IMR-90 (cell line): ENCODE measurements around the gene CLASP1. TPM values are rescaled to one million over a fixed set of nuclear protein-coding genes. Genes with fewer than 3 reads are reported as not detected.

Experiments
- ATAC-seq: fragments of 200-7000 bp; cut with Tn5 transposase; 2 replicates; pipeline ENCODE4 v1.9.1; 2020; ENCODE audit warnings: low read depth, mild to moderate bottlenecking, moderate library complexity
- BruUV-seq: library from RNA; stranded (reverse); fragments of 400-500 nt; replicated peaks from 2 replicates; lab custom pipeline; 2021; lab: Mats Ljungman, UMichigan
- CTCF ChIA-PET: fragments of 300-600 bp; formaldehyde crosslinking; extraction: SDS; loops from one replicate; lab custom pipeline; 2021; ENCODE audit warnings: antibody characterized with exemption; lab: Yijun Ruan, JAX
- POLR2A ChIA-PET: fragments of 300-600 bp; sonication (Branson Sonifier 250); formaldehyde crosslinking; loops from one replicate; lab custom pipeline; 2022; ENCODE audit warnings: antibody characterized with exemption; ENCODE audit not compliant: unreplicated experiment; lab: Charles Lee
- DNase-seq: peaks from one replicate; pipeline ENCODE4 v3.0.0; 2013
- H2AFZ ChIP-seq: replicated peaks from 2 replicates; pipeline ENCODE3; 2013; ENCODE audit warnings: low read length, mild to moderate bottlenecking; ENCODE audit not compliant: poor library complexity
- H2AK5ac ChIP-seq: 2 replicates; pipeline ENCODE4 v1.6.1; 2013; ENCODE audit warnings: low read depth, low read length, inconsistent platforms
- H2AK9ac ChIP-seq: replicated peaks from 2 replicates; pipeline ENCODE3; 2013; ENCODE audit warnings: mild to moderate bottlenecking, low read depth, low read length, moderate library complexity; ENCODE audit not compliant: poor library complexity
- H2BK120ac ChIP-seq: 2 replicates; pipeline ENCODE4 v1.6.1; 2013; ENCODE audit warnings: low read depth, low read length, inconsistent platforms
- H2BK15ac ChIP-seq: 3 replicates; pipeline ENCODE4 v1.6.1; 2013; ENCODE audit warnings: low read depth, low read length, inconsistent platforms
- H2BK20ac ChIP-seq: 2 replicates; pipeline ENCODE4 v1.6.1; 2013; ENCODE audit warnings: low read depth, mild to moderate bottlenecking, inconsistent platforms, low read length, moderate library complexity
- H2BK5ac ChIP-seq: 2 replicates; pipeline ENCODE4 v1.6.1; 2013; ENCODE audit warnings: mild to moderate bottlenecking, low read depth, low read length, inconsistent platforms; ENCODE audit not compliant: poor library complexity, severe bottlenecking
- H3K14ac ChIP-seq: replicated peaks from 2 replicates; pipeline ENCODE4 v1.6.1; 2013; ENCODE audit warnings: low read depth, low read length, inconsistent platforms
- H3K18ac ChIP-seq: 2 replicates; pipeline ENCODE4 v1.6.1; 2013; ENCODE audit warnings: low read depth, low read length, control low read depth
- H3K23ac ChIP-seq: 2 replicates; pipeline ENCODE4 v1.6.1; 2013; ENCODE audit warnings: low read depth, low read length, inconsistent platforms
- H3K27ac ChIP-seq: 2 replicates; pipeline ENCODE4 v1.5.1; 2013; ENCODE audit warnings: mild to moderate bottlenecking, control low read depth, low read length; ENCODE audit not compliant: insufficient read depth
- H3K27me3 ChIP-seq: 2 replicates; pipeline ENCODE4 v1.6.1; 2013; ENCODE audit warnings: low read length; ENCODE audit not compliant: control insufficient read depth, insufficient read depth
- H3K36me3 ChIP-seq: 2 replicates; pipeline ENCODE4 v1.6.1; 2013; ENCODE audit warnings: low read length, mixed read lengths; ENCODE audit not compliant: control insufficient read depth, insufficient read depth
- H3K4ac ChIP-seq: 2 replicates; pipeline ENCODE4 v1.6.1; 2013; ENCODE audit warnings: low read depth, low read length, inconsistent platforms
- H3K4me1 ChIP-seq: 2 replicates; pipeline ENCODE4 v1.6.1; 2013; ENCODE audit warnings: low read length, mixed read lengths; ENCODE audit not compliant: control insufficient read depth, insufficient read depth
- H3K4me2 ChIP-seq: 2 replicates; pipeline ENCODE4 v1.6.1; 2013; ENCODE audit warnings: low read depth, mild to moderate bottlenecking, control low read depth, low read length, moderate library complexity
- H3K4me3 ChIP-seq: 2 replicates; pipeline ENCODE4 v1.5.1; 2013; ENCODE audit warnings: low read depth, mild to moderate bottlenecking, control low read depth, low read length, moderate library complexity; ENCODE audit not compliant: insufficient read depth
- H3K56ac ChIP-seq: 2 replicates; pipeline ENCODE4 v1.6.1; 2013; ENCODE audit warnings: low read length, inconsistent platforms; ENCODE audit not compliant: insufficient read depth; ENCODE audit errors: extremely low read depth
- H3K79me1 ChIP-seq, 2 experiments: 2 replicates each; pipeline ENCODE4 v1.6.1; 2013; ENCODE audit warnings: low read length in 2 of 2, inconsistent platforms in 1 of 2, low read depth in 1 of 2
- H3K9ac ChIP-seq: 2 replicates; pipeline ENCODE4 v1.6.1; 2013; ENCODE audit warnings: low read depth, low read length, control low read depth
- H3K9me1 ChIP-seq: 2 replicates; pipeline ENCODE4 v1.6.1; 2013; ENCODE audit warnings: low read length, inconsistent platforms; ENCODE audit not compliant: insufficient read depth
- H3K9me3 ChIP-seq: 2 replicates; pipeline ENCODE4 v1.6.1; 2013; ENCODE audit warnings: low read length; ENCODE audit not compliant: control insufficient read depth, insufficient read depth
- H4K20me1 ChIP-seq: 2 replicates; pipeline ENCODE4 v1.6.1; 2013; ENCODE audit warnings: low read length, inconsistent platforms; ENCODE audit not compliant: insufficient read depth
- H4K5ac ChIP-seq: 2 replicates; pipeline ENCODE4 v1.6.1; 2013; ENCODE audit warnings: mild to moderate bottlenecking, low read depth, low read length, control low read depth
- H4K8ac ChIP-seq, 2 experiments: 2 replicates each; pipeline ENCODE4 v1.6.1; 2013; ENCODE audit warnings: low read depth in 2 of 2, low read length in 2 of 2, control low read depth in 1 of 2, inconsistent platforms in 1 of 2
- H4K91ac ChIP-seq: 2 replicates; pipeline ENCODE4 v1.6.1; 2013; ENCODE audit warnings: low read depth, low read length, inconsistent platforms; ENCODE audit not compliant: insufficient read depth
- BHLHE40 ChIP-seq: fragments of 150-350 bp; IDR thresholded peaks from 2 replicates; pipeline ENCODE4 v1.6.1; 2016; ENCODE audit warnings: mild to moderate bottlenecking, low read depth, low read length
- CEBPB ChIP-seq: IDR thresholded peaks from 2 replicates; pipeline ENCODE4 v1.6.1; 2012; ENCODE audit warnings: low read depth, low read length, improper control_type of control experiment
- CHD1 ChIP-seq: IDR thresholded peaks from 2 replicates; pipeline ENCODE4 v1.6.1; 2012; ENCODE audit warnings: low read depth, low read length, improper control_type of control experiment
- ELK1 ChIP-seq: fragments of 150-350 bp; IDR thresholded peaks from 2 replicates; pipeline ENCODE4 v1.6.1; 2016; ENCODE audit warnings: low read depth, mild to moderate bottlenecking, low read length, moderate library complexity, borderline replicate concordance
- MAFK ChIP-seq: IDR thresholded peaks from 2 replicates; pipeline ENCODE4 v1.6.1; 2012; ENCODE audit warnings: low read depth, low read length, improper control_type of control experiment
- MAZ ChIP-seq: IDR thresholded peaks from 2 replicates; pipeline ENCODE4 v1.6.1; 2012; ENCODE audit warnings: low read depth, mild to moderate bottlenecking, low read length, improper control_type of control experiment, moderate library complexity, borderline replicate concordance
- MXI1 ChIP-seq: IDR thresholded peaks from 2 replicates; pipeline ENCODE4 v1.6.1; 2012; ENCODE audit warnings: low read depth, mild to moderate bottlenecking, low read length, moderate library complexity, borderline replicate concordance
- NFE2L2 ChIP-seq: fragments of 150-350 bp; IDR thresholded peaks from 2 replicates; pipeline ENCODE4 v1.6.1; 2016; ENCODE audit warnings: low read depth, mild to moderate bottlenecking, low read length
- POLR2A ChIP-seq: IDR thresholded peaks from 2 replicates; pipeline ENCODE4 v1.6.1; 2012; ENCODE audit warnings: mild to moderate bottlenecking, low read depth, low read length
- RAD21 ChIP-seq: IDR thresholded peaks from 2 replicates; pipeline ENCODE4 v1.6.1; 2012; ENCODE audit warnings: low read length, improper control_type of control experiment
- RCOR1 ChIP-seq: IDR thresholded peaks from 2 replicates; pipeline ENCODE4 v1.6.1; 2012; ENCODE audit warnings: mild to moderate bottlenecking, low read length, improper control_type of control experiment; ENCODE audit not compliant: insufficient replicate concordance
- SMC3 ChIP-seq: fragments of 150-350 bp; IDR thresholded peaks from 2 replicates; pipeline ENCODE4 v1.6.1; 2016; ENCODE audit warnings: low read depth, mild to moderate bottlenecking, antibody characterized with exemption, low read length, moderate library complexity
- USF2 ChIP-seq: fragments of 150-350 bp; IDR thresholded peaks from 2 replicates; pipeline ENCODE4 v1.6.1; 2017; ENCODE audit warnings: mild to moderate bottlenecking, antibody characterized with exemption, low read length, low read depth
- WGBS, 2 experiments: methylation state at CpG; one replicate each; pipeline versions ENCODE4 v1.1.5 to v1.1.7; 2013; ENCODE audit warnings: missing lambda C conversion rate in 2 of 2; ENCODE audit not compliant: insufficient read length in 1 of 2; ENCODE audit errors: extremely low coverage in 2 of 2; 5-methylcytosine and 5-hydroxymethylcytosine counted together
- dilution Hi-C: fragments of 300-500 bp; cut with HindIII; formaldehyde crosslinking; loops from one replicate; pipeline ENCODE4 v1.14.3; 2018; ENCODE audit warnings: low sequenced_read_pairs; ENCODE audit not compliant: unreplicated experiment
- in situ Hi-C: fragments of 300-500 bp; cut with MboI; formaldehyde crosslinking; loops from 3 replicates; pipeline ENCODE4 v1.14.3; 2019; ENCODE audit warnings: low sequenced_read_pairs, inconsistent platforms, mixed read lengths
- intact Hi-C: fragments of 100-400 bp; cut with micrococcal nuclease; formaldehyde crosslinking; loops from 2 replicates; pipeline ENCODE4 v1.10.0; 2022
- polyA plus RNA-seq, 3 experiments: library from polyadenylated mRNA; depleted of rRNA; stranded (reverse); fragments of >200 nt; gene quantifications; 2 replicates each; pipeline ENCODE4 v1.2.3, GENCODE V29; 2012; ENCODE audit warnings: low replicate concordance in 1 of 3
- total RNA-seq: library from RNA; depleted of rRNA; stranded (reverse); fragments of >200 nt; gene quantifications from 2 replicates; pipeline ENCODE4 v1.2.3, GENCODE V29; 2012

CLASP1 gene
- total and polyA plus RNA-seq, 2 of the 4 experiments (the other 2 are of a cell fraction): 12.3 to 33.7 TPM

- H2BK15ac ChIP-seq: no peak overlapping the region
- dilution Hi-C loops: no loop called here
- no peak overlapping the region for H3K23ac ChIP-seq
- ATAC-seq (no peak), DNase-seq (no peak)
- H4K8ac ChIP-seq: no peak overlapping the region
- CTCF ChIA-PET: no interaction called here
- no peaks in the 10 kb centered on the region for H3K9me1 ChIP-seq
- no peak overlapping the region for H3K56ac ChIP-seq
- no peaks in the 10 kb centered on the region for H3K27me3 ChIP-seq
- no peak overlapping the region for H3K14ac ChIP-seq
- no peaks in the 10 kb centered on the region; a peak in 1 of 4 replicates for H3K79me1 ChIP-seq
- in situ Hi-C loops: no loop called here
- no peak overlapping the region for H2BK20ac ChIP-seq
- H3K36me3 ChIP-seq: no peaks in the 10 kb centered on the region
- H4K20me1 ChIP-seq: no peaks in the 10 kb centered on the region
- H3K4me3 ChIP-seq: no peak overlapping the region
- no peak overlapping the region for H3K9ac ChIP-seq
- H2AFZ ChIP-seq: no peak overlapping the region
- H2AK9ac ChIP-seq: no peak overlapping the region
- WGBS, 2 experiments: no CpG with 5 or more reads among the region's 1 CpG
- H3K4ac ChIP-seq: no peak overlapping the region
- no peak overlapping the region for H2BK120ac ChIP-seq
- H3K27ac ChIP-seq: no peak overlapping the region
- H4K91ac ChIP-seq: no peak overlapping the region
- POLR2A ChIA-PET: no interaction called here
- no TSS peak for BruUV-seq
- H3K4me1 ChIP-seq: no peaks in the 10 kb centered on the region; the same call in 1 of the 2 replicates
- H4K5ac ChIP-seq: no peak overlapping the region
- intact Hi-C loops: no loop called here
- no peak overlapping the region for H2BK5ac ChIP-seq
- H2AK5ac ChIP-seq: no peak overlapping the region
- H3K4me2 ChIP-seq: no peak overlapping the region
- peaks cover 9% of the 10 kb centered on the region; the same call in 1 of the 2 replicates for H3K9me3 ChIP-seq
- no peak overlapping the region for H3K18ac ChIP-seq
- TF ChIP-seq MAFK (no peak), RCOR1 (no peak), CEBPB (no peak), NFE2L2 (no peak), BHLHE40 (no peak), MXI1 (no peak), USF2 (no peak), POLR2A (no peak), ELK1 (no peak), RAD21 (no peak), SMC3 (no peak), MAZ (no peak), CHD1 (no peak)
These were observed 18.4 kb upstream of the CLASP1 start for GRCh38 chr2:121667618-121668017.
